SHP77 treated with DMSO at 0.1 percent for 48 hours (cell line): ENCODE measurements around the gene RNU6-1.

ENCODE experiments used
- DNase-seq: peaks from one replicate; lab custom pipeline; 2025; lab: John Stamatoyannopoulos, UW

RNU6-1 gene

GRCh38 chr15:67801142-67801541, 38.7 kb downstream of the RNU6-1 start:
- DNase-seq = no peak

GRCh38 chr15:67799801-67800205, 40.0 kb downstream of the RNU6-1 start:
- DNase-seq = no peak

GRCh38 chr15:67796196-67797127, 43.4 kb downstream of the RNU6-1 start:
- no peak for DNase-seq

GRCh38 chr15:67794832-67795574, 44.8 kb downstream of the RNU6-1 start:
- DNase-seq = no peak

- no peak for DNase-seq
Measured at GRCh38 chr15:67792250-67792942, 47.4 kb downstream of the RNU6-1 start.

GRCh38 chr15:67790610-67791319, 49.1 kb downstream of the RNU6-1 start:
- DNase-seq = no peak
